Stimulated activated CD8-positive, alpha-beta memory T cell treated with anti-CD3 and anti-CD28 coated beads, Interleukin-15, amount 100 ng/mL, for 48 hours (primary cell): ENCODE measurements around the gene CARMIL1.

Experiments used
- DNase-seq, 2 donors: peaks; one replicate each; pipeline ENCODE4 v3.0.0-alpha.2; 2020; ENCODE audit warnings: low read depth in 2 of 2

The CARMIL1 gene

DNA sequence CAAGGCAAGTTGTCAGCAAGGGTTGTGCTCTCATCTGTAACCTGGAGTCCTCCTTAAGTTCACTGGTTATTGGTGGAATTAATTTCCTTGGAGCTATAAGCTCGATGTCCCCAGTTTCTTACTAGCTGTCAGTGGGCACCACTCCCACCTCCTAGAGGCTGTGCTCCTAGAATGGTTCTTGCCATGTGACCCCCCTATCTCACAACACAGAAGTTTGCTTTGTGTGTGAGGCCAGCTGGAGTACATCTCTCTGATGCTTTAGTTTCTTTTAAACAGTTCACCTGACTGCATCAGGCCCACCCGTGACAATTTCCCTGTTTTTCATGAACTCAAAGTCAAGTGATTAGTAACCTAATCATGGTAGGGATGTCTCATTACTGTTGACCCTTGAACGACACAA is 193.7 kb downstream of the CARMIL1 start:
- DNase-seq: no peak

GRCh38 chr6:25473447-25473846 is 194.3 kb downstream of the CARMIL1 start:
- no peak for DNase-seq

DNA sequence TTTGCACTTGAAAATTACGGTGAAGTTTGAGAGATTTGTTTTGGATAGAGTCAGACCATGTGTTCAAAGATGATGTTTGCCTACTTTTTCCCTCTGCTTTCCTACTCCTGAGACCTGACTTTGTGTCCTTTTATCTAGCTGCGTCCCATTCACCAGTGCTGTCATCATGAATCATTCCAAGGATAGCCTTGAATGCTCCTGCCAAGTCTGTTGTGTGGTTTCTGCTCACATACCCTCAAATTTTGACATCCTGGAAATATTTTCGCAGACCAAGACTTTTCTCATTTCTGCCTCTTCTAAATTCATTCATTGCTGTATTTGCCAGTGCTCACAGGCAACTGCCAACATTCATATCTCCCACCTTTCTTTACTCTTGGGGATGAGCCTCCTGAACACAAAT is 197.0 kb downstream of the CARMIL1 start:
- DNase-seq: no peak

DNA sequence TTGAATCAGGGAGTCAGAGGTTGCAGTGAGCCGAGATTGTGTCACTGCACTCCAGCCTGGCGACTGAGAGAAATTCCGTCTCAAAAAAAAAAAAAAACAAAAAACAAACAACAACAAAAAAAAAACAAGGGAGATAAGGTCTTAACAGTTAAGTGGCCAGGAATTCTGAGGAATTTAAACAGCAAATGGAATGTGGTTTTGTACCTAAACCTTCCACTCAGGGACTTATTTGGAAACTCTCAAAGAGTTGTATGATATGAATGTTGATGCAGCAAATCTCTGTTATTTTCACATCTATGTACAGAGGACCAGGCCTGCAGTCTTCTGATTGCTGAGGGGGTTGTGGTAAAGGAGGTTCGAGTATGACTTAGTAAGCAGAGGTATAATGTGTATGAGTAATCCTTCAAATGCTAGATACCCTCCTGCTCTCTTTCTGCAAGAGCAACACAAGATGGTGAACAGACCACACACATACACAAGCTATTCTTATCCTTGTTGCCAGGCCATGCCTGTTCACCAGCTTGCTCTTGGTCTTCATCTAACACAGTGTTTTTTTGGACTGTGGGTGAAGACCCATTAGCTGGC is 197.9 kb downstream of the CARMIL1 start:
- no peak for DNase-seq

DNA sequence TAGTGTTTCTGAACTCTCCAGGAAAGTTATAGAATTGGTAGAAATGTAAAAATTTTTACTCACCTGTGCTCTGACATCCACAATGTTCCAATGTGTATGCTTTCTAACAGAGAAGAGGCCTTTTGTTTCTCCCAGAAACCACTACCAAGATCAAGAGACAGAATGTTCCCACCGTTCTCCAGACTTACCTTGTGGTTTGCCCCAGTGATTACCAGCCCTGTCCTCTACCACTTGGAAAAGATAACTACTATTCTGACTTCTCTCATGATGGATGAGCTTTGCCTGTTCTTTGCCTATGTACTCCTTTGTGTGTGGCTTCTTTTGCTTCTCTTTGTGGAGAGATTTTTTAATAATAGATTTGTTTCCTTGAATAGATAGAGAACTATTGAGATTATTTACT is 199.8 kb downstream of the CARMIL1 start:
- DNase-seq: no peak

- DNase-seq: no peak
Observed at GRCh38 chr6:25481267-25481666, 202.1 kb downstream of the CARMIL1 start.

DNA sequence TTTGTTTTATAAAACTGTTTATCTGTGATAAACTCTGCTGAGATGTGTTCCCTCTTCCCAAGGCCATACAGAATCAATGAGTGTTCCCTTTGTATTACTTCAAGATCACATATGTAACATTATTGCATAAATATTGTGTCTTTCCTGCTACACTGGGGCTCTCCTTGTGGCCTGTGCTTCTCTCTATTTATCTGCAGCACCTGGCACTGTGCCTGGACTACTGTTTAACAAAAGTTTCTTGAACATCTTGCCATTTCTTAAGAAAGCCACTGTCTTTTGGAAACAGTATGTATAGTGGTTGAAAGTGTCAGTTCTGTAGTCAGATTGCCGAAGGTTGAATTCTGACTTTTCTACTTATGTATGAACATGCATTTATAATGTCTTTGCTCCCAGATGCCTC is 203.8 kb downstream of the CARMIL1 start:
- no peak for DNase-seq

- DNase-seq: no peak
Observed at GRCh38 chr6:25483943-25484342, 204.8 kb downstream of the CARMIL1 start.

DNA sequence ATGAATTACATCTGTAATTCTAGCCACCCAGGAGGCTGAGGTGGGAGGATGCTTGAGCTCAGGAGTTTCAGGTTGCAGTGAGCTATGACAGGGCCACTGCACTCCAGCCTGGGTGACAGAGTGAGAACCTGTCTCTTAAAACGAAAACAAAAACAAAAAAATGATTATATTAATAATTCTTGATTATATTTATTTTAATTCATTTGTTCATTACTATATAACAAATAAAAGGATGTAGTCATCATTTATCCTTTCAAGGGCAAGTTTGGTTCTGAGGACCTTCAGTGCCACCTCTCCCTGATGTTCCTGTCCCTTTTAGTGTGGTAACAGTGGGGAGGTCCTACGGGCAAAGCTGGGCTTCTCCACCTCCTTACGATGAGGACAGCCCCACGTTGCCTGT is 205.7 kb downstream of the CARMIL1 start:
- DNase-seq: no peak

GRCh38 chr6:25485821-25486534 is 206.8 kb downstream of the CARMIL1 start:
- DNase-seq: no peak

DNA sequence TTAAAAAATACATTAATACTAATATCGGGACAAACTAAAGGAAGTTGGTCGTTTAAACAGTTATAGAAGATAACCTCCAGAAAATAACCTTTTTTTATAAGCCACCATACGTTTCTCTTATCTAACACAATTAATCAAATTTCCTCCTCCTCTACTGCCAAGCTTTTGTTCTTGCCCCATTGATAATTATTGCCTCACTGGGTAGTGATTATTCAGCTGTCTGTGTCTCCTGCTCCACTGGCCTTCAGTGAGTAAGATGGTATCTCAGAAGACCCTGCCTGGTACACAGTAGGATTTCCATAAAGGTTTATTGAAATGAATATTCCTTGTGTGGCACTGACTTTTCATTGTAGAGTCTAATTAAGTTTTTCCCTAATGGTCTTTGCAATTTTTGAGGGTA is 207.4 kb downstream of the CARMIL1 start:
- DNase-seq: no peak

GRCh38 chr6:25487012-25487411 is 207.8 kb downstream of the CARMIL1 start:
- DNase-seq: no peak

DNA sequence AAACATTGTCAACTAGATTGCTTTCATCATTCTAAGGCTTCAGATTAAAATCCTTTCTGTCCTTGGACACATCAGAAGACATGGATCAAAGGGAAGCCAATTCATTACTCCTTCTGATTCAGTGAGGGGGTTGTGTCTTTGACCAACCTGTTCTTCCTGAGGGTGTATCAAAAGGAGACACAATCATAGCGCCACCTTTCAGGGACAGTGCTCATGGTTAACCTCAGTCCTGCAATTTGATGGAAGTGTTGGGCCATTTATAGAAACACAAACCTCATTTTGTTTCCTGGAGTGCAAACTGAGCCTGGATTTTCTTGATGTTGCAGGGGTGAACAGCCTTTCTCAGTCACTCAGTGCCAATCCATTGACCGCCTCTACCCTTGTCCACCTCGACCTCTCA is 209.0 kb downstream of the CARMIL1 start:
- DNase-seq: no peak

- no peak for DNase-seq
Observed at GRCh38 chr6:25489399-25489798, 210.2 kb downstream of the CARMIL1 start.

DNA sequence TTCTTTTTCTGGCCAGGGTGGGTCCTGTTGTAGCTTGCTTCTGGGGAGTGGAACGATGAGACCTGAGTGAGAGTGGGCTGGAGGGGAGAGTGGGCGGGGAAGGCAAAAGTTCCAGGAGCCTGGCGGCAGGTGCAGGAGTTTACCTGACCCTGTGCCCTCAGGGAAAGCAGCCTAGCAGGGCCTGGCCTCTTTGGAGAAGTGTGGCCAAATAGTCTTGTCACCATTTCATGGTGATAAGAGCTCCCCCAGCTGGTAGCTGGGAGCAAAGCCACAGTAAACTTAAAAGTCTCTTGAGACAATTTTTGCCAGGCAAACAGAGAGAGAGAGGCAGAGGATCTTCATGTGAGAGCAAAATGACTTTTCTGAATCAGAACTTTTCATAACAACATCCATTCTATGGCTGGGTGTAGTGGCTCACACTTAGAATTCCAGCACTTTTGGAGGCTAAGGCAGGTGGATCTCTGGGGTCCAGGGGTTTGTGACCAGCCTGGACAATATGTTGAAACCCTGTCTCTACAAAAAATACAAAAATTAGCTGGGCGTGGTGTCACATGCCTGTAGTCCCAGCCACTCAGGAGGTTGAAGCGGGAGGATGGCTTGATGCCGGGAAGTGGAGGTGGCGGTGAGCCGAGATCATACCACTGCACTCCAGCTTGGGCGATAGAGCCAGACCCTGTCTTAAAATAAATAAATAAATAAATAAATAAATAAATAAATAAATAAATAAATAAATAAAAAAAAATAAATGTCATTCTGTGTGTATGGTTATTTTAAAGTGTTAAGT is 211.0 kb downstream of the CARMIL1 start:
- peak; percentile 22 to 36 for DNase-seq

GRCh38 chr6:25492951-25493350 is 213.8 kb downstream of the CARMIL1 start:
- no peak for DNase-seq

DNA sequence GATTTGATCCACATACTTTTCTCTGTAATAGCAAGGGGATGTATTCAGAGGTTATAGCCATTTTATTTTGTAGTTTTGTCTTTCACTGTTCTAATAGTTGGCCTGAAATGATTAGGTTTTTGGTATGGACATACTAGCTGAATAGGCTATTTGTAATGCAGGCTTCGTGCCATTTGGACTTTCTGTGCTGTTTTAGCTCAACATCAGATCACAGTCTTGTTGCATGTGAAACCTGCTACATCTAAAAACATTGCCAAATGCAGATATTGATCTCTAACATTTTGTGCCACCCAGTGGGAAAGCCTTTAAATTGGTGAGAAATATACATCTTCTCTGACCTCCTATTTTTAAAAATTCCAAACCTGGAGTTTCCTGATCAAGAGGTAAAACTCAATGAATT is 215.3 kb downstream of the CARMIL1 start:
- DNase-seq: no peak

DNA sequence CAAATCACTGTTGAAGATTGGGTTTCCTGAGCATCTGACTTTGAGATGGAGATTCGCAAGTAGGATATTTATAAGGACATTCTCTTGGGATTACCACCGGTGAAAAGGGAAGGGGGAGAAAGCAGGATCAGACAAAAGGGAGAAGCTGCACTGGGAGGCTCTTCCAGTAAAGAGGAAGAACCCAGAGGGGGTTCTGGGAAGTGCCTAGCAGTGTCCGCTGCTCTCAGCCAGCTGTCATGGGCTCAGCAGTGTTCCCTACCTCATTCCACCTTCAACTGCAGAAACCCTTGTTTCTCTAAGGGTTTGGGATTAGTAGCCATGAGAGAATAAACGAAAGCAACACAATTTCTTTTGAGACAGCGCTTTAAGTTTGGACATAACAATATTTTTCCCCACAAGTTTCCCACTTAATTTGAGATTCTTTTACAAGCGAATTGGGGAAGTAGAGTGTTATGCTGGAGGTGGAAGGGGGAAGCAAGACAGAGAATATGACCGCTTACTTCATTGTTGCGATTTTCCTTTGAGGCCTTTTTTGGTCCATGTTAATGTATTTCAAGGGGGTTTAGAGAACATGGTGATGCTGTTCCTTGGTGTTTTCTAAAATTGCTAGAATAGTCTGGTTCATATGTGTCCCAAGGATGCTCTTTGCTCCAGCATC is 218.3 kb downstream of the CARMIL1 start:
- no peak for DNase-seq

DNA sequence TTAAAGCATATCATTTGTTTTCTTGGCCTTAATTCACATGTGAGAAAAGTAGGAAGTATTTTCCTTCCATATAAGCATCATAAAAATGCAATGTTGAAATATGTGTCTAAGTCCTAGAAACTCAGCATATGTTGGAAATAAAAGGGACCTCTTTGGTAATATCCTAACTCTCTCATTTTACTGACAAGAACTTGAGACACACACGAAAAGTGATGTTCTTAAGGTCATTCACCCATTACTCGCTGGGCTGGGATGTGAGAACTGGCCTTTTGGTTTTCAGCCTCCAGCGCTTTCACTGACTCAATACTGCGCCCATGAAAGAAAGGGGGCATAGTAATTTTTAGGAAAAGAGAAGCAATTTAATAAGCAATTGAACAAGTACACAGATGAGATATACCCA is 219.3 kb downstream of the CARMIL1 start:
- no peak for DNase-seq

GRCh38 chr6:25499615-25500235 is 220.6 kb downstream of the CARMIL1 start:
- DNase-seq: no peak

DNA sequence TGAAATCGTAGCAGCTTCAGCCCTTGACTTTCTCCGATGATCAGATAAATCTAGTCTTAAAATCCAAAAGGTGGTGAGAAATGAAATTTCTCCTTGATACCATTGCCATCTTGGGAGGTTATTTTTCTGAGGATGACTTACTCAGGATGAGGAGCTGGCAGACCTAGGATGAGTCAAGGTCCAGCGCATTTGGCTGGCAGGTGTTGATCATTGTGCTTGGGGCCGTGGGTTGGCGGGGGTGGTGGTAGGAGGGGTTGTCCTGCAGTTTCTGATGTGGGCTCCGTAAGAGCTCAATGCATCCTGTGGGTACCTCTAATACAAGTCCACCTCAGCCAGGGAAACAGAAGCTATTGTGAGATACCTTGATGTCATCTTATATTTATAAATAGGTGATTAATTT is 224.5 kb downstream of the CARMIL1 start:
- no peak for DNase-seq

- DNase-seq: no peak
Observed at GRCh38 chr6:25504661-25505060, 225.5 kb downstream of the CARMIL1 start.
